HG03045 (cell line): ENCODE measurements around the gene POC1A.
"Not testable (repeated sequence)": the region's sequence is repeated elsewhere in the genome, so short reads cannot be mapped to it uniquely, and the experiment has no call there.

ENCODE experiments used
- ATAC-seq: cut with Tn5 transposase; IDR thresholded peaks from one replicate; pipeline ENCODE4 v1.9.1; 2021; ENCODE audit warnings: mild to moderate bottlenecking, moderate library complexity; ENCODE audit not compliant: unreplicated experiment

POC1A gene

DNA sequence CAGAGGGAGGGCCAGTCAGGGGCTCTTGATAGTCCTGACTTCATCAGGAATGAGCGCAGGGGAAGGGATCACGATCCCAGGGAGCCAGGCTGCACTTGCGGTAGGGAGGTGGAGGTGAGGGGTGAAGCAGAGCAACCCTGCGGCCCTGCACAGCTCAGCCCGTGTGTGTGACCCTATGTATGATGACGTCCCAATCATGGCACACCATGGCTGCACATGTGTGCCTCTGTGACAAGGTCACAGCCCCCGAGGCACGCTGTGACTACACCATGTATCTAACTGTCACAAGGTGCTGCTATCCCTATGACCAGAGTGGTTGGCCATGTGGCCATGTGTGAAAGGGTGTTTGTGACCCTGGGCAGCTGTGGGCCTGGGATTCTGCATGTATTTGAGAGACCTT is 30.5 kb upstream of the POC1A start:
- ATAC-seq, result no peak

DNA sequence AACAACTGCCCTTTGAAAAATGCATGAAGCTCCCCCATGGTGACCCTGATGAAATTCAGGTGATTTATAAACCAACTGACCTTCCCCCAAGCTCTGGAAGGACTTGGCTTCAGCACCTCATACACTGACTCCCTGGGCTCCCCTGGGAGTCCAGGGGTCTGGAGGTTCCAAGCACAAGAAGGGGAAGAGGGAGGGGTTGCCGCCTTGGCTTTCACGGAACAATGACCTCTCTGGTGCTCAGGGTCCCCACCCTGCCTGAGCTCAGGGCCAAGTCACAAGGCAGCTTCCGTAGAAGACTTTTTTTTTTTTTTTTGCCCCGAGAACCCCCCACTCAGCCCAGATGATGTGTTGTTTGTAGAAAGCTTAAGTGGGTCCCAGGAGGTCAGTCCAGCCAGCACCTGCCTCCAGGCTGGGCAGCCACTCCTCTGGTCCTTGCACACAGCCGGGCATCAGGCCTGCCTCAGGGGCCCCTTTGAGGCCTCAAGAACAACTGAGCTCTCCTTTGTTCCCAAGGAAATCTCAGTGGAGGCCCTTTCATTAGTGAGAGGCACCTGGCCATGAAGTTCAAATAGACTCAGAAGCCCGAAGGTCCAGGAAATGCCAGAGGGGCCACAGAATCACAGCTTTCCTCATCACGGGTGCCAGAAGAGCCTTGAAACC is 29.7 kb upstream of the POC1A start:
- no peak for ATAC-seq

DNA sequence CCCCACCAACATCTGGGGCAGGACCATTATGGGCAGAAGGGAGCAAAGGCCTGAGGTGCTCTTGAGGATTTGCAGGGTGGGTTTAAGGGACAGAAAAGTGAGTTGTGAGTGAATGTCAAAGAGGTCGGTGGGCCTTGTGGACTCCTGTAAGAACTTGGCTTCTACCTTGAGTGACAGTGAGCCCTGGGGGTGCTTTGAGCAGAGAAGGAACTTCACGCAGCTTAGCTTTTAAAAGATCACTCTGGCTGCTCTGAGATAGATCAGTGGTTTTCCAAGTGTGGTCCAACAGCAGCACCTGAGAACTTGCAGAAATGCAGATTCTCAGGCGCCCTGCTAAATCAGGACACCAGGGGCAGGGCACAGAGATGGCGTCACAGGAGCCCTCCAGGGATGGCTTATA is 28.5 kb upstream of the POC1A start:
- ATAC-seq, result no peak

DNA sequence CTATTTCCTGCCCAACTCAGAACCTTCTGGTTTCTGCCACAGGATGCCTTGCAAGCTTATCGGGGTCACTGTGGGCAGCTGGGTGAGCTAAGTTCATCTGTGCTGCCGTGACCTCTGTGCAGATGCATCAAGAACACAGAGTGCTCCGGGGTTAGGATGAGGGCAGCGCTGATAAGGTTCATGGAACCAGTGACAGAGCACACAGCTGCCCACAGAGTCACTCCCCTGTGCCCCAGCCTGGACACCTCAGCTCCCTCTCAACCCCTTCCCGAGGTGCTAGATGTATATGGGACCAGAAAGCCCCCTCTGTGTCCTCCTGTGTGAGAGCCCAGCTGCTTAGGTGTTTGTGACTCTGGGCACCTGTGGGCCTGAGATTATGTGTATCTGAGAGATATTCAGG is 28.0 kb upstream of the POC1A start:
- no peak for ATAC-seq

DNA sequence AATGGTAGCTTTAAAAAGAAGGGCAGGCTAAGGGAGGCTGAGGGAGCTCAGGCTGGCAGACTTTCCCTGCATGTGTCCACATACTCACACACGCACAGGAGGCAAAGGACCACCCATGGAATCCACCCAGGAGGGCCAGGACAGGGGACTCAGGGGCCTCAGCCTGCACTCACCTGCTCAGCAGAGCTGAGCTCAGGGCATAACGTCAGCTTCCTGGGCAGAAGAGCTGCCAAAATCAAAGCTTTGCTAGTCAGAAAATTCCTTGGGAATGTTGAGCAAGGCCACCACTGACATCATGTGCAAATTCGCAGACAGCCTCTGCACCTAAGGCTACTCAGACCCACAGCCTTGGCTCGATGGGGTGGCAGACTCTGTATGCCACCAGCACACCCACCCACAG is 27.3 kb upstream of the POC1A start:
- ATAC-seq, result no peak

DNA sequence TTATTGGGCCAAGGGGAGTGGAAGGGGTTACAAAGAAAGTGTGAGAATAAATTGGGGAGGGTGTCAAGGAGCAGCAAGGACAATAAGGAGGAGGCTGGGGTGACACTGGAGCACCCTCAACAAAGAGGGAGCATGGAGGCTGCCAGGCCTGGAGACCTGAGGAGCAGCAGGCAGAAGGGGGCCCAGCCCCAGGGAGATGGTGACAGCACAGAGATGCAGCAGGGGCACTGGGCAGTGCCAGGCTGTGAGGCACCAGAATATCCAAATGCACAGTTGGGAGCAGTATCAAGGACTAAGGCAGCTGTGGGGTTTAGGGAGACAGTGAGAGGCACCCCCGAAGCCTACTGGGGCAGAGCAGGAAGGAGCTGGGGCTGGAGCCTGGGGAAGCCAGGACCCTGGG is 24.3 kb upstream of the POC1A start:
- ATAC-seq, result no peak

DNA sequence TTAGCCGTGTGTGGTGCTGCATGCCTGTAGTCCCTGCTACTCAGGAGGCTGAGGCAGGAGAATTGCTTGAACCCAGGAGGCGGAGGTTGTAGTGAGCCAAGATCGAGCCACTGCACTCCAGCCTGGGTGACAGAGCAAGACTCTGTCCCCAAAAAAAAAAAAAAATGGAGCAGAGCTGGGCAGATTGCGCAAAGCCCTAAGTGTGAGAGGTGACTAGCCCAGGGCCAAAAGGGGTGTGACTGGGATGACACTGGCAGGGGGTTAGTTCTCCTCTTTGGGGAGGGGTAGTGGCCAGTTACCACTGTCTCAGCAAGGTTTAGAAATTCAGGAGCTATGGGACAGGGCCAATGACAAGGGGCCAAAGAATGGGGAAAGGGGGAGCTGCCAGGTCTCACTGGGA is 23.9 kb upstream of the POC1A start:
- not testable (repeated sequence) for ATAC-seq

DNA sequence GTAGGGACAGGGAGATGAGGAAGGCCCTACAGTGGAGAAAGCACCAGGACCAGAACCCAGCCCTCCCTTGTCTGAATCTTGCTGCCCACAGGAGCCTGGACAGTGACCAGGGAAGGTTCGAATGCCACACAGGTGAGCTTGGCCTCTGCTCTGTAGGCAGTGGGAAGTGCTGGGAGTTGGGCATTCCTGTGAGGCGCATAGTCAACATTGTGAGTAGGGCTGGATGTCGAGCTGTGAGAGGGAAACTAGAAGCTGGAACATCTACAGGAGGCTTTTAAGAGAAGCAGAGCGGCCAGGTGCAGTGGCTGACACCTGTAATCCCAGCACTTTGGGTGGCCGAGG is 23.4 kb upstream of the POC1A start:
- no peak for ATAC-seq

DNA sequence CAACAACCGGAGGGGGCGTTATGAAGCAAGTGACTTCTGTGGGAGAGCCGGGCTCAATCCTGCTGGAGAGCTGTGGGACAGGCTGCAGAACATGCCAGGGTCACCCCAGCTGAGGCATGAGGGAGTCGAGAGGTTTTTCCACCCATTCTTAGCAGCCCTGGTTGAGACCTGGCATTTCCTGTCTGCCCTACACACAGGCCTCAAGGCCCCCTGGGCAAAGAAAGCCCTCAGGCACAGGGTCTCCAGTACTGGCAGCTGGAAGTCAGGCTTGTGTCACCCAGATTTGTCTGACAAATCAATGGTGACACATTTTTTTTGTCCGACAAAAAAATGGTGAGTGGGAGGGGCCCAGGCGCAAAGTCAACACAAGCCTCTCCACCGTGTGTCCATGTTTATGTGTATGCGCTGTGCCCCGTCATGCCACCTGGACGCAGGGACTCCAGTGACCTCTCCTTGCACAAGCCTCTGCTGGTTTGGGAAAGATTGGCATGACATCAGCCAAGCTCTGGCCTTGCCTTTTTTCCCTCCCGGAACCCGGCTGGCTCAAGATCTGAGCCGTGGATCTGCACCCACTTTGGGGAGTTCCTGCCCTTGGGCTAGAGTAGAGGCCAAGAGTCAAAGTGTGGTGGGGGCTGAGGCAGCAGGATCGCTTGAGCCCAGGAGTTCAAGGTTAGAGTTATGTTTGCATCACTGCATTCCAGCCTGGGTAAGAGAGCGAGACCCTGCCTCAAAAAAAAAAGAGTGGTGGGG is 22.9 kb upstream of the POC1A start:
- no peak for ATAC-seq

DNA sequence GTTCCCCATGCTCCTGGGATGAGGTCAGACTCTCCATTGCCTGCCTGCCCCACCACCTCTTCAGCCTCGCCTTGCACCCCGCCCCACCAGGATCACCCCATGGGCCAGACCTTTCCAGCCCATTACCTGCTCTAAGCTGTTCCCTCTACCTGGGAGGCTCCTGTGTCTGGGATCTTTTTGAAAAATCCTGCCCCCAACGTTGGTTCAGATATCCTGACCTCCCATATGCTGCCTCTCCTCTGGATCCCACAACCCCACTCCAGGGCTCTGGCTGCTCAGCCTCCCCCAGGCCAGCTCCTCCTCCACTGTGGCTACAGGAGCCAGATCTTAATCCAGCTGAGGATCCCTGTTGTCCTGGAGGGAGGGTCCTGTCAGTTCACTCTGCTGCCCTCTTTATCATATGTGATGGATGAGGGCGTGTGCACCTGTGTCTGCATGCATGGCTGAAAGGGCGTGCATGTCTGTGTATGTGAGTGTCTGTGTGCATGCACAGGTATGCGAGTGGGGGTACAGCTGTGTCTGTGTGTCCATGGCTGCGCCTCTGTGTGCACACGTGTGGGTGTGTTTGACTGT is 22.0 kb upstream of the POC1A start:
- ATAC-seq, result no peak

DNA sequence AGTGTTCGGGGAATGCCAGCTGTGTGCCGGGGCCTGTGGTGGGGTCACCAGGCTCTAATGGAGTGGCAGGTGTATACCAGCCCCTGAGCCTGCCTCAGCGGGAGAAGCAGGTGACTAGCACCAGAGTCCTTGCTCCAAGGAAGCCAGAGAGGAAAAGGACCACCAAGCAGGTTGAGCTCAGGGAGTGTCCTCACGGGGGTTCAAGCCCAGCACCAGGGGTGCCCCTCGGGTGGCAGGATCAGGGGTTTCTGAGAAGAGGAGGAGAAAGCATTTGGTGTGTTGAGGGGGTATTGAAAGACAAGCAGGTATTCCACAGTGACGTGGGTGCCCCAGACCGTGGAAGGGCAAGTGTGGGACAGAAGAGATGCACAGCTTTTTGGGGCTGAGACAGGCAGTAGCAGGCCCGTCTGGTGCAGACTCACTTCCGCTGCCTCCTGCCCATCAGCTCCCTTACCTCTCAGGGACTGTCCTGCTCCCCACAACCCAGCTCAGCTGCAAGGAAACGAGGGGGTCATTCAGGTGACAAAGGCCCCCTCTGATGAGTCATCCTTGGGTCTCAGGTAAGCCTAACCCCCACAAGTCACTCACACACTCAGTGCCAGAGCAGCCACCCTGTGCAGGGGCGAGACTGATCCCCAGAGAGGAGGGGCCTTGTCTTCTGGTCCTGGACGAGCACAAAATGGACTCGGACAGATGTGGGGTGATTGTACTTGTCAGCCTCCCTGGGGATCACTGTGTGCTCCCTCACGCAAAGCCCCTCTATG is 21.4 kb upstream of the POC1A start:
- no peak for ATAC-seq

DNA sequence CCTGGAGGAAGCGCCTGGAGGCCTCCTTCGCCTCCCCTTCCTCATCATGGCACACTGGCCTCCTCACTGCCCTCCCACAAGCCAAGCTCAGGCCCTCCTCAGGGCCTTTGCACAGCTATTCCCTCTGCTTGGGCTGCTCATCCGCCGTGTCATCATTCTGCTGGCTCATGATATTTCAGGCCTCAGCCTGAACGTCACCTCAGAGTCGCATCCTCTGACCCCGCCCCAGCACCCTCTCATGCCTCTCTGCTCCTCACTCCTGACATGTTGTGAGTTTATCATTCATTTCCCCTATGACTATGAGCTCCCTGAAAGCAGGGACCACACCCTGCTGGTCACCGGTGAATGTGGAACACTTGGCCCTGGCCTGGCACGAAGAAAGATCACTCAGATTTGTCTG is 20.7 kb upstream of the POC1A start:
- no peak for ATAC-seq

DNA sequence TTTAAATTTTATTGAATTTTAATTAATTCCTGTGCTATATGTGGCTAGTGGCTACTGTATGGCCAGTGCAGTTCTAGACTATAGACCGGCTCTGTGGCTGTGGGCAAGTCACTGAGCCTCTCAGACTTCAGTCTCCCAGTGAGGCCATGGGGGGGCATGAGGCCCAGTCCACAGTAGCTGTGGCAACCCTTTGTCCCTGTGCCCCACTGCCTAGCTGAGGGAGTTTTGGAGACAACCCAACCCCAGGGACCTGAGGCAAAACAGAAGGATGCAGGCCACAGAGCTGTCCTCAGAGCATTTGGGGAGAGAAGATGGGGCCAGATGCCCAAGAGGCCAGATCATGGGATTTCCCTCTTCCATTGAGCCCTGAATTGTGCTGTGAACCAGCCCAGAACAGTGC is 18.9 kb upstream of the POC1A start:
- ATAC-seq, result no peak

DNA sequence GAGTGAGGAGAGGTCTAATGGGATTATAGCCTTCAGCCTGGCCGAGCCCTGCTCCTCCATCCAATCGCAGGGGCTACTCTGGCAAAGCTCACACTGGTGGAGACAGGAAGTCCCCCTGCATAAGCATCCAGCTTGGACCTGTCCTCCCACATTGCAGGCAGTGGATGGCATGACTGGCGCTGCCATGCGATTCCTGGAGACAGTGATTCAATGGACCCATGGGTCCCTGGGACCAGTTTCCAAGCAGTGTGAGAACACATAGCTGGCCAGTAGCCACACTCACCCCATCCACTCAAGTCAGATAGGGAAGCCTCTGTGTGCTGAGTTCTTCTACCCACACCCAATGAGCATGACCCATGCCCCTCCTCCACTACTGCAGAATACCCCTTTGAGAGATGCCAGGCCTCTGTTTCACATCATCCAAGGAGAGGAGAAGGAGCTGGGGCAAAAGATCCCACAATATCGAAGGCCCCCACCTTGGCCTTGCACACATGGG is 18.1 kb upstream of the POC1A start:
- ATAC-seq, result no peak

DNA sequence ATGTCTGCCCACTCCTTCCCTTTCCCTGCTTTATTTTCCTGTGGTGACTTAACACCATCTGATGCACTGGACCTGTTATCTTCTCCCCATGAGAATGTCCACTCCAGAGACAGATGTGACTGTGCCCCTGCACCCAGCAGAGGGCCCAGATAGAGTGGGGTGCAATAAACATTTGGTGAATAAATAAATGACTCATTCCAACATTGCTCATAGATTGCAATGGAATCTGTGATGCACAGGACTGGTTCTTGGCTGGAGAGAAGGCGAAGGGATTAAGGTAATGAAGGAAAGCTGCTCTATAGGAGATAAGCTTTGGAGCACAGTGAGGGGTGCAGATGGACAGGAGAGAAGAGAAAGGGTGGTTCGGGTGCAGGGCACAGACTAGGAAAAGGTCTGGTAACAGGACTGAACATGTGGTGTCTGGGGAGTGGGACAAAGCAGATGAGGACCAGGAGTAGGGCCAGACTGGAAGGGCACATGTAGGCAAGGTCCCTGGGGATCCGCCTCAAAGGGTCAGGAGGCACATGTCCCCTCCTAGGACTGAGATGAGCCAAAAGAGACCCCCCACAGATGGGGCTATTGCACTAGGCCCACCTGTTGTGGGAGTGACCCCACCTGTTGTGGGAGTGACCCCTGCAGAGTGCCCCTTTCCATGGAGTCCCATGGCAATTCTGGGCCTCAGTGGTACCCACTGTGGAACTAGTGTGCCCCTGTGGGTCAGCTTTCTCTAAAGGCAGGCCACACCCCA is 17.5 kb upstream of the POC1A start:
- no peak for ATAC-seq

DNA sequence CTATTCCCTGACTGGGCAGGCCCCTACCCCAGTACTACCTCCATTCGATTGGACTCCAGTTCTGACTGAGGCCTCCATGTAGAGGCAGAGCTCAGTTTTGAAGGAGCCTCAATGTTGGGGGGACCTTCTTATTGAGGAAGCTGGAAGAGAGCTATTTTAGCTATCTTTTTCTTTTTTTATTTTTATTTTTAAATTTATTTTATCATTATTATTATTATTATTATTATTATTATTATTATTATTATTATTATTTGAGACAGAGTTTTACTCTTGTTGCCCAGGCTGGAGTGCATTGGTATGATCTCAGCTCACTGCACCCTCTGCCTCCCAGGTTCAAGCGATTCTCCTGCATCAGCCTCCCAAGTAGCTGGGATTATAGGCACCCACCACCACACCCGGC is 16.0 kb upstream of the POC1A start:
- ATAC-seq, result not testable (repeated sequence)

DNA sequence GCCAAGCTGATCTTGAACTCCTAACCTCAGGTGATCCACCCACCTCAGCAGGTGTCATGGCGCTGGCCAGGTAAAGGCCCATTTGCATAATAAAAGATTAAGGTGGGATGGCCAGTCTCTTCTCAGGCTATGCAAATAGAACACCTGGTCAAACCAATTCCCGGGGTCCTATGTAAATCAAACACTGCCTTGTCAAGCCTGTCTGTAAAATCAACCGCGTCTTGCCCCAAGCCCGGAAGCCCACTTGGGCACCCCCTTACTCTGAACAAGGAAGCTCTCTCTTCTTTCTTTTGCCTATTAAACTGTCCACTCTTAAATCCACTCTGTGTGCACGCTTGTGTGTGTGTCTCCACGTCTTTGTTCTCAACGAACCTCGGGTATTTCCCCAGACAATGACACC is 13.0 kb upstream of the POC1A start:
- ATAC-seq, result no peak

DNA sequence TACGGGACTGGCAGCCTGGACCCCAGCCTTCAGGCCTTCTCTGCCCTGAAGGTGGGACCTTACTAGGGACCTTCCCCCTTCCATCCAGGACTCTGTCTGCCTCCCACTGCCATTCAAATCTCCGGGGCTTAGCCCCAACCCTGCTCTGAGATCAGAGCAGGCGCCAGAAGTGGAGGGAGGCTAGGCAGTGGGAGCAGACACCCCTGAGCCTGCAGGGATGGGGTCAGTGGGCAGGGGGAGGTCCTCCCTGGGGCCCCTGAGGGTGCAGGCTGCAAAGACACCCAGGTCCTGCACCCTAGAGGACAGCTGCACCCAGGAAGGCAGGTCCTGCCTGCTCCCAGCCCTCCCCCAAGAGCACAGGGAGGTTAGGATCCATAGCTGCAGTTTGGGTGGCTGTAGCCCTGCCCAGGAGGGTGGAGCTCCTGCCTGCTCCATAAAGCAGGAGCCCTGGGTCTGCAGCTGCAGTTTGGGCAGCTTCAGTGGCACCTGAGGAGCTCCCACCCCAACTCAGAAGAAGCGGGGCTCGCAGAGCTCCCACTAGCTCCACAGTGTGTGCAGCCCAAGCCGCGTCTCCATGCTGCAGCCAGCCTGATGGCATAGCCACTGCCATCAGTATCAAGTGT is 8.1 kb upstream of the POC1A start:
- ATAC-seq, result no peak

DNA sequence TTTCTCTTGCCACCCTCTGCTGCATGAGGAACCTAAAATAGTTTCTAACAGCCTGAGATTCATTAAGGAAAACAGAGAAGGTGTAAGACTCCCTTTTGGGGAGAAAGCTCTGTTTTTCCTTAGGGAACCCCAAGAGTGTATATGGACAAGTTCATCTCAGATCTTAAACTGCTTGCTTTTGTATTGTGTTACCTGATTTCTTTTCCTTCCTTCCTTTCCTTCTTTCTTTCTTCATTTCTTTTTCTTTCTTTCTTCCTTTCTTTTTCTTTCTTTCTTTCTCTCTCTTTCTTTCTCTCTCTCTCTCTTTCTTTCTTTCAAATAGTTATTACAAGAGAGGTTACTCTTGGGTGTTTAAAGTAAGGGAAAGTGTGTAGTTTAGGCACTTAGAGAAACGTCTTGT is 5.3 kb upstream of the POC1A start:
- ATAC-seq, result no peak

DNA sequence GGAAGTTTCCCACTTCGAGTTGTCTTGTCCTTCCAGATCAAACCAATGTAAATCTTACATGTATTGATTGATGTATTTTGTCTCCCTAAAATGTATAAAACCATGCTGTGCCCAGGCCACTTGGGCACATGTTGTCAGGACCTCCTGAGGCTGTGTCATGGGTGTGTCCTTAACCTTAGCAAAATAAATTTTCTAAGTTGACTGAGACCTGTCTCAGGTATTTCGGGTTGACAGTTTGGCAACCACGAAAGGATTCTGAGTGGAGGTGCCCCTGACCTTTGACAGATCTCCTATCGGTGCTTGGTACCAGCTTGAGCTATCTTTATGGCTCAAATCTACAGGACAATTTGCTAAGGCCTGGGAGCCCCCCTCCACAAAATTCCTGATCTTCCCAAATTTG is 1.7 kb upstream of the POC1A start:
- ATAC-seq, result no peak
